ENCODE results near the gene SEC16A.
"Not testable (repeated sequence)": the region's sequence is repeated elsewhere in the genome, so short reads cannot be mapped to it uniquely, and the experiment has no call there.

The SEC16A gene

GRCh38 chr9:136411378-136411777 is 71.5 kb downstream of the SEC16A start:
- DNase-seq: no peak

DNA sequence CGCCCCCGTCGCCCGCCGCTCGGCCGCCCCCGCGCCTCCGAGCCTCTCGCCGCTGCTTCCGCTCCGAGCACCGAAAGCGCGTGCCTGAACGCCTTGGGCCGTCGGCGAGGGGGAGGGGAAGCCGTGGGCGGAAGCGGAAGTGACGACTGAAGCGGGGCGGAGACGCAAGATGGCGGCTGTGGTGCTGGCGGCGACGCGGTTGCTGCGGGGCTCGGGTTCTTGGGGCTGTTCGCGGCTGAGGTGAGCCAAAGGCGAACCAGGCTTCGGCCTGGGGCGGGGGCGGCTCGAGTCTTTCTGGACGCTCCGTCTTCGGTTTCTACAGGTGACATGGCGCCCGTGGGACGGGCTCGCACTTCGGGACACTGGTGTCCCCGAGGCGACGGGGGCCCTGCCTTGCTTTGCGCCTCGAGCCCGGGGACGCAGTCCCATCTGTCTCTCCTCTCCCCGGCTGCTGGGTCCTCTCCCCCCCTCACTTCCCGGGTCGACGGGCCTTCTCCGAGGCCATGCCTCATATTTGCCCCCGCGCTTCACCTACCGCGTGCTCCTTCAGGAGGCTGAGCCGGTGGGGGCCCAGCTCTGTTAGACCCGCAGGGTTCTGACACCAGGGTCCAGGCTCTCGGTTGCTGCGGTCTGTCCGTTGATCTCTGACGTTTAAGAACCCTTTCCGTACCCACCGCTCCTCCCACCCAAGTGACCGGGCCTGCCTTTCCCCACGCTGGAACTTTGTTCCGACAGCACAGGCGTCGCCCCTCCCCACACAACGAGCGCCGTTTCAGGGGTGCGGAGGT is 72.1 kb downstream of the SEC16A start, which contains the start of the genes ENTR1 and PMPCA:
Gene ENTR1, minus strand, starts transcription at position 115 of the 788 bp plus-strand sequence. CDS start 217 bp downstream, outside the sequence.
Gene PMPCA, plus strand, starts transcription at position 159 of the 788 bp plus-strand sequence. Its CDS starts 11 bp downstream, at position 170.
- DNase-seq: peak; percentile 97

DNA sequence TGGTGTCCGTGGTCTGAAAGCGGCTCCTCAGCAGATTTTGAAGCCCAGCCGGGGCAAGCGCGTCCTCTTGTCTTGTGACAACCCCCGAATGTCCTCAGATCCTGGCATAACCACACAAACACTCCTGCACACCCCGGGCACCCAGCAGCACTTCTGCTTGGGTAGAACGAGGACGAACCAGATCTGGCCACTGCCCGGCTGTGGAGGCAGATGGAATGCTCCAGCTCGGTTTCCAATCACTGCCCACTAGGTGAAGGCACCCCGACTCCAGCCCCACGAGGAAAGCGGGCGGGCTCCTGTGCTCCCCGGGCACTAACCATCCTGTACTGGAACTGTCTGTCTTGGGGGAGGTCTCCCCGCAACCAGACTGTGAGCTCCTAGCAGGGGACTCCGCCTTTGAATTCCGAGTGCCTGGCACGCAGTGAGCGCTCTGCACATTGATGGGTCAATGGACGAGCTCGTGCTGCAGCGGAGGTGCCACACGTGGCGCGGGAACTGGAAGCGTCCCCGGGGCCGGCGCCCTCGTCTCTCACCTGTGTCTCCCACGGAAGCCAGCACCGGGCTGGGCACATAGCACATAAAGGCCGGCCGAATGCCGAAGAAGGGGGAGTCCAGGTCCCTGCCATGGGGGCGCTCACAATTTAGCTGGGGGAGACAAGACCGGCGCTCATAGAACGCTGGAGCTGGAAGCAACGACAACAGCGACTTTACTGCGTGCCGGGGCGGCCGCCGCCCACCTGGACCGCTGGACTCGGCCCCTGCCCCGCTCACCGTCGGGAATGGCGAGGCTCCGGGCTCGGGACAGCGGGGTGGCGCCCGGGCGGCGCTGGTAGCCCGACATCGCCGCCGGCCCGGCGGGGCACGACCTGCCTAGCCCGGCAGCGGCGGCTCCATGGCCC is 73.0 kb downstream of the SEC16A start:
- DNase-seq: peak; percentile 53

GRCh38 chr9:136407911-136408310 is 74.9 kb downstream of the SEC16A start:
- no peak for DNase-seq

GRCh38 chr9:136407061-136407460 is 75.8 kb downstream of the SEC16A start:
- DNase-seq: not testable (repeated sequence)

DNA sequence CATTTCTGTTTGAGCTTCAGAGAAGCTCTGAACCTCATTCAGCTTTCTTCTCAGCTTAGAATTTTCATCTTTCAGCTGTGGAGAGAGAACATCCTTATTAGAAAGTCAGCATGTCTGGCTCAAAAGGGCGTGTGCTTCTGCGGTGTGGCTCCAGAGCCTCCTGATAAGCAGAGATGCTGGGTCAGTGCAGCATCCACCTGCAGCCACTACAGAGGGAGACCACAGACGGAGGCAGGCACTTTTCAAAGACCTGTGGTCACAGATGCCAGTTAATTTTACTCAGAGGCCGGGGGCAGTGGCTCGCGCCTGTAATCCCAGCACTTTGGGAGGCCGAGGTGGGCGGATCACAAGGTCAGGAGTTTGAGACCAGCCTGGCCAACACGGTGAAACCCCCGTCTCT is 76.9 kb downstream of the SEC16A start:
- DNase-seq: not testable (repeated sequence)

- no peak for DNase-seq
Measured at GRCh38 chr9:136405481-136405880, 77.4 kb downstream of the SEC16A start.

DNA sequence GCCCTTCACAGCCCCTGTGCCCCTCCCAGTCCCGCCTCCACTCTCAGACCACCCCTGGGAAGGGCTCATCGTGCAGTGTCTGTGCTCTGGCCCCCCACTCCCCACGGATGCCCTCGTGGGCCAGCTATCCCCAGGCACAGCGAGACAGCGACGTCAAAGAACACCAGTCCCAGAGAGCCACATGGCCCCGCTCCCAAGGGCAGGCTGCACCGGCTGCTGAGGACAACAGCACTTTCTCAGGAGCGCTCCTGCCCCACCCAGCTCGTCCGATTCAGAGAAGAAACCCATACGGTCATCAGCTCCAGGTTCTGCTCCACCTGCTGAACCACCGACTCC is 78.1 kb downstream of the SEC16A start:
- no peak for DNase-seq

GRCh38 chr9:136403915-136404800 is 78.7 kb downstream of the SEC16A start:
- peak; percentile 35 for DNase-seq

DNA sequence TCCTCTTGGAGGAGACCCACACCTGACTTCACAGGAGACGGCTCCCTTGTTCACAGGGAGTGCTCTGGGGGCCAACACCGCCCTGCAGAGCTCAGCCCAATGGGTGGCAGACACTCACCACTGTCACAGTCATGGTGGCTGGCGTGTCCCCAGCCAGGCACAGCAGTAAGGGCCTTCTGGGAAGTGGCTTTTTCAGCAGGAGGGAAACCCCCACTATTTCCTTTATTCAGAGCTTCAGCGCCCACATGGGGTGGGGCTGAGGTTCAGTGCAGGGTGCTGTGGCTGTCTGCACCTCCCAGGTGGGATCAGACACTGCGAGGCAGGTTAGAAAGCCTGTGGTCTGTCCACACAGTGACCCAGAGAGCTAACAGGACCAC is 79.3 kb downstream of the SEC16A start:
- peak; percentile 71 for DNase-seq

DNA sequence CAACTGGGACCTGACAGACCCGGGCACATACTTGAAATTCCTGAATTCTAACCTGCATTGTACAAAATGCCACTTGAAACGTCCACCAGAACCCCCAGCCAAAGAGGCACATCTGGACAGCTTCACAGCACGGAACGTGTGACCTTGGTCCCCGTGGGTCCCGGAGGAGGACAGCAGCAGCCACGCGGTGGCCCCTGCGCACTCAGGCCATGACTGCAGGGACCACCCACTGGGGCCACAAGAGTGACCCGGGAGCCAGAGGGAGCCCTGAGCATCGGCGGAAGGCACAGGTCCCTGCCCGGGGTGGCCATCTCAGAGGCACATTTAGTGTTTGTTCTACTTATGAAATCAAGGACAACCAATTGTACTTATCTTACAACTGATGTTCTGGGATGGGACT is 80.8 kb downstream of the SEC16A start:
- DNase-seq: no peak

- DNase-seq: no peak
Measured at GRCh38 chr9:136401173-136401922, 81.5 kb downstream of the SEC16A start.

- DNase-seq: peak; percentile 88
Measured at GRCh38 chr9:136400038-136400834, 82.6 kb downstream of the SEC16A start, which contains the start of gene SNAPC4. Gene SNAPC4, minus strand, starts transcription at chr9:136400170. Its CDS starts 1,742 bp downstream, at chr9:136398428.

DNA sequence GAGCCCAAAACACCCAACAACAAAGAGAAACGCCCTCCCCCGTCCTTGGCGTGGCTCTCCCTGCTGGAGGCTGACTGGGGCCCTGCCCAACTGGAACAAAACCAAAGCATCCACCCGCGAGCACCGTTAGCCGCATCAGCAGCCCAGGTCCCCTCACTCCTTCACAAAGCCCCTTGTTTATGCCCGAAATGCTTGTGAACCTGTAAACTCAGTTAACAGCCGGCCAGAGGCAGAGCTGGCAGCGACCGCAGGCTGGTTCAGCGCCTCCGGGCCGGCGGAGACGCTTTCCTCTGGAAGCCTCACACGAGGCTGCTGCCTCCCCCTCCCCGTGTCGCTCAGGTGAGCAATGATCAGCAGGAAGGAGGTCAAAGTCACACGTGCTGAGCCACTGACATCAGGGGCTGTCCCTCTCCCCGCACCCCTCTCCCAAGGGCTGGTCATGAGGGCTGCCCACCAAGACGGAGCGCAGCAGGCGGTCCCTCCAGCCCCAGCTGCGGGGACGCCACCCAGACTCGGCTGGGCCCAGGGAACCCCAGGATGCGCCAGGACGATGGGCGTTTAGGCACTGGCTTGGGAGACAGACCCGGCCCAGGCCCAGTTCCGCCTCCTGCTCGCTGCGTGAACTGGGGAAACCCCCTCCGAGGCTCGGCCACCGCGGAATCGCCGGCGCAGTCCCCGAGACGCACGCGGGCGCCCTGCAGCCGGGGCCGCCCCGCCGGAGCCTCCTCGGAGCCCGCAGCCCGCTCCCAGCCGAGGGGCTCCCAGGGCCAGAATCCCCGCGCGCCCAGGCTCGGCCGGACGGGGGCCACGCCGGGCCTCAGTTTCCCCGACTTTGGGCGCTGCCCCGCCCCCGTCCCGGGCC is 83.4 kb downstream of the SEC16A start:
- peak; percentile 39 for DNase-seq

DNA sequence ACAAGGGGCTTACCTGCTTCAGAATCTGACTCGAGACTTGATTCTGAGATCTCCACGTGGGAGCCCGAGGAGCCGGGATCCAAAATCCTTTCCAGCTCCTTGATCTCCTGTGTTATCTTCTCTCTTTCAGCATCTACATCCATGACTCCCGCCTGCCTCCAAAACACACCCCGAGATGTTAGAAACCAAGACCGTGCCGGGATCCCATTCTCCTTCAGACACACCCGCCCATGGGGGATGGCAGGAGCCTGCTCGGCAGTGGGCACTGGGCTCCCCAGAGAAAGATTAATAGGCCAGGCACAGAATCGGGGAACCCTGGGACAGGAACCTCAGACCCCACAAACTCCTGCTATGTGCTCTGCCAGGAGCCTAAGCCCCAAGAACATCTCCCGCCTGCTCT is 84.6 kb downstream of the SEC16A start:
- no peak for DNase-seq

GRCh38 chr9:136397643-136398042 is 85.2 kb downstream of the SEC16A start:
- DNase-seq: no peak

DNA sequence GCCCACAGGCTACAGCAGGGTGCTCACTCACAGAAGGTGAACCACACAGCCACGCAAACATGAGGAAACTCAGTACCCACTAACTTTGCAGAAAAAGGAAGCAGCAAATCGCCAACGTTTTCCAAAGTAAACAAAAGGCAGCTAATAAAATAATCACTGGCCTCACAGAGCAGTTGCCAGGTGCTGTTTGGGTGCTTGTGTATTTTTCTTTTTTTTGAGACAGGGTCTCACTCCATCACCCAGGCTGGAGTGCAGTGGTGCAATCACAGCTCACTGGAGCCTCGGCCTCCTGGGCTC is 86.7 kb downstream of the SEC16A start:
- no peak for DNase-seq

GRCh38 chr9:136395345-136396218 is 87.3 kb downstream of the SEC16A start:
- no peak for DNase-seq

- no peak for DNase-seq
Measured at GRCh38 chr9:136395020-136395340, 87.9 kb downstream of the SEC16A start.
